Thyroid gland (tissue), 4 donors: ENCODE measurements around the gene CADPS.

Experiments used
- CTCF ChIP-seq, 6 experiments: fragments of 200-600 bp in 3 of 6; fragments of 450-650 bp in 3 of 6; sonication (generic) in 3 of 6; IDR thresholded peaks; one replicate each; pipeline ENCODE4 v1.5.1; 2016 to 2019; ENCODE audit warnings: antibody characterized with exemption in 6 of 6, mild to moderate bottlenecking in 2 of 6, inconsistent platforms in 1 of 6, moderate library complexity in 1 of 6
- POLR2A ChIP-seq, 2 donors: fragments of 450-650 bp; IDR thresholded peaks; one replicate each; pipeline ENCODE4 v1.6.1; 2017; ENCODE audit warnings: antibody characterized with exemption in 2 of 2, mild to moderate bottlenecking in 2 of 2, moderate library complexity in 1 of 2

- TF ChIP-seq CTCF (IDR thresholded peaks at IDR 0.05) (no peak), POLR2A (IDR thresholded peaks at IDR 0.05) (no peak)
Measured at GRCh38 chr3:62774221-62774620, 101.0 kb downstream of the CADPS start.
